ENCODE data around the gene ARRB1. TPM values are rescaled to one million over a fixed set of nuclear protein-coding genes. Genes with fewer than 3 reads are reported as not detected.

ARRB1 gene
- total RNA-seq, 1 experiment from 2014 or later = 219 TPM

DNA sequence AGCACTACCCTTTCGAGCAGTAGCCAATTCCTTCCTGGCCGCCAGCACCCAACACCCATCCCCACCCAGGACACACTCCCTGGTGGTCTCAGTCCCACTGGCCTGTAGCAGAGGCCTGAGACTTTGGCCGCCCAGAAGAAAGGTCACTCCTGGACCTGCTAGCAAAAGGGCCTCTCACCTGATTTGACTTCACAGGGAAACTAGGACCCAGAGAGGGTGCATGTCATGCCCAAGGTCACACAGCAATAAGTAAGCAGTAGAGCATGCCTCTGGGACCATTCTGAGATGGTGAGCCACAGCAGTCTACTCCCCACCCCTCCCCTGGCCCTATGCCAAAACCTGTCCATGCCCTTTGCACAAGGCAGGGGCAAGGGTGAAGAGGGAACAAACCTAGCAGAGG, 7.3 kb downstream of the ARRB1 start:
- intact Hi-C loops (cut with micrococcal nuclease; ENCODE audit: unreplicated experiment) = loop anchor here (5.0 kb wide), 1 partner anchor 38 kb away; no protein-coding TSS in a partner anchor
- BruUV-seq (replicated peaks) = no TSS peak
- Histone ChIP-seq H3K9me3 (ENCODE audit: control insufficient read depth, insufficient read depth, low read depth, low read length) (no peaks in the 10 kb centered on the region), H3K27ac (ENCODE audit: low read length) (peak overlapping the region; percentile 96), H3K27me3 (ENCODE audit: control insufficient read depth, insufficient read depth, low read length) (no peaks in the 10 kb centered on the region), H3K4me1 (ENCODE audit: control insufficient read depth, insufficient read depth, low read length) (peaks cover 100% of the 10 kb centered on the region), H3K4me3 (ENCODE audit: low read depth in 2 of 2, low read length in 2 of 2) (no peak overlapping the region), H3K36me3 (ENCODE audit: control insufficient read depth, insufficient read depth, low read length) (no peaks in the 10 kb centered on the region; the same call in 1 of the 2 replicates)
- TF ChIP-seq POLR2AphosphoS5 (IDR thresholded peaks at IDR 0.05; ENCODE audit: low read depth, low read length) (no peak), TCF7L2 (IDR thresholded peaks at IDR 0.05; ENCODE audit: low read depth, low read length) (no peak)
- ChIA-PET POLR2A (no interaction called here), CTCF (interaction anchor here (0.7 kb wide), 1 partner anchor 14 kb away, joined by 4 read pairs; no protein-coding TSS in a partner anchor)
- in situ Hi-C loops (cut with HindIII; ENCODE audit: low pct_unique_long_range_greater_than_20kb, low sequenced_read_pairs) = no loop called here
- no peak for DNase-seq (ENCODE audit: low read depth, low spot score)
- ATAC-seq = no peak

DNA sequence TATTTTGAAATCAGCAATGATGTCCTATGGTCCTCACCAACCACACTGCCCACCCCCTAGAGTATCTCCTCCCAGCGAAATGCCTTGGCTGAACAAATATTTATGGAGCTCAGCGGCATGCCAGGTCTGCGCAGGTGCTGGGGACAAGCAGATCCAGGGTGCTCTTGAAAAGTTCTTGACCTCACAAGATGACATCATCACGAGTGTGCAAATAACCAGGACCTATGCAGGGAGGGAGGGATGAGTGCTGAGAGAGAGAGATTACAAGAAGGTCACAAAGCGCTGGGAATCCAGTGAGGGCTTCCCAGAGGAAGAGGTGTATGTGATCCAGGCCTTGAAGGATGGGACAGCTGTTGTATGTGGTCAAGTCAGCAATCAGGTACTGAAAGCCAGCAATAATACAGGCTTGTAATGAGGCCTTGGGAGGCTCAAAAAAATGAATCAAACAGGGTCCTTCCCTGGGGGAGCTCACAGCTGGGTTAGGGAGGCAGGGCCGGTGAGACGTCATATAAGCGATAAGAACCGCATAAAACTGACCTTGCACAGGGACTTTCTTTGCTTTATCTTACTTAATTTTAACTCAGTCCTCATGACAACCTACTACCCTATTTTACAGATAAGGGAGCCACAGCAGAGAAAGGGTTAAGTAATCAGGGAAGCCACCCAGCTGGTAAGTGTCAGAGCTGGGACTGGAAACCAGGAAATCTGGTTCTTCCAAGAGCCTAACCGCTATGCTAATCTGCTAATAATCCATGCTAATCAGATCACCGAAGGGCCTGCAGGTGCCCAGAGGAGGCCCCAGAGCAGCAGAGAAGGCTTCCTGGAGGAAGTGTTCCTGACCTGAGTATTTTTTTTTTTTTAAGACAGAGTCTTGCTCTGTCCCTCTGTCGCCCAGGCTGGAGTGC, 8.2 kb downstream of the ARRB1 start:
- CTCF ChIA-PET = interaction anchor here (0.5 to 1.5 kb wide), 8 partner anchors 9 to 1568 kb away, joined by 3 to 9 read pairs (median 4); no protein-coding TSS in a partner anchor
- DNase-seq (ENCODE audit: low read depth, low spot score) (no peak), ATAC-seq (peak; percentile 3)
- Histone ChIP-seq H3K9me3 (ENCODE audit: control insufficient read depth, insufficient read depth, low read depth, low read length) (no peaks in the 10 kb centered on the region), H3K4me3 (ENCODE audit: low read depth in 2 of 2, low read length in 2 of 2) (0 out of 4 replicates have a peak overlapping the region, but pooled peaks of 1 of the 2 experiments have one; percentile 11), H3K36me3 (ENCODE audit: control insufficient read depth, insufficient read depth, low read length) (no peaks in the 10 kb centered on the region), H3K27ac (ENCODE audit: low read length) (peak overlapping the region; percentile 96), H3K27me3 (ENCODE audit: control insufficient read depth, insufficient read depth, low read length) (no peaks in the 10 kb centered on the region), H3K4me1 (ENCODE audit: control insufficient read depth, insufficient read depth, low read length) (peaks cover 100% of the 10 kb centered on the region)
- intact Hi-C loops (cut with micrococcal nuclease; ENCODE audit: unreplicated experiment) = loop anchor here (5.0 kb wide), 1 partner anchor 39 kb away; no protein-coding TSS in a partner anchor
- TF ChIP-seq POLR2AphosphoS5 (IDR thresholded peaks at IDR 0.05; ENCODE audit: low read depth, low read length) (no peak), SIN3A (IDR thresholded peaks at IDR 0.05; ENCODE audit: borderline replicate concordance, insufficient read depth, low read depth, low read length) (no peak), TCF7L2 (IDR thresholded peaks at IDR 0.05; ENCODE audit: low read depth, low read length) (no peak)
- TF ChIP-seq, protein P1, sequence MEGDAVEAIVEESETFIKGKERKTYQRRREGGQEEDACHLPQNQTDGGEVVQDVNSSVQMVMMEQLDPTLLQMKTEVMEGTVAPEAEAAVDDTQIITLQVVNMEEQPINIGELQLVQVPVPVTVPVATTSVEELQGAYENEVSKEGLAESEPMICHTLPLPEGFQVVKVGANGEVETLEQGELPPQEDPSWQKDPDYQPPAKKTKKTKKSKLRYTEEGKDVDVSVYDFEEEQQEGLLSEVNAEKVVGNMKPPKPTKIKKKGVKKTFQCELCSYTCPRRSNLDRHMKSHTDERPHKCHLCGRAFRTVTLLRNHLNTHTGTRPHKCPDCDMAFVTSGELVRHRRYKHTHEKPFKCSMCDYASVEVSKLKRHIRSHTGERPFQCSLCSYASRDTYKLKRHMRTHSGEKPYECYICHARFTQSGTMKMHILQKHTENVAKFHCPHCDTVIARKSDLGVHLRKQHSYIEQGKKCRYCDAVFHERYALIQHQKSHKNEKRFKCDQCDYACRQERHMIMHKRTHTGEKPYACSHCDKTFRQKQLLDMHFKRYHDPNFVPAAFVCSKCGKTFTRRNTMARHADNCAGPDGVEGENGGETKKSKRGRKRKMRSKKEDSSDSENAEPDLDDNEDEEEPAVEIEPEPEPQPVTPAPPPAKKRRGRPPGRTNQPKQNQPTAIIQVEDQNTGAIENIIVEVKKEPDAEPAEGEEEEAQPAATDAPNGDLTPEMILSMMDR (IDR thresholded peaks at IDR 0.05) = no peak
- TF ChIP-seq, protein P2, sequence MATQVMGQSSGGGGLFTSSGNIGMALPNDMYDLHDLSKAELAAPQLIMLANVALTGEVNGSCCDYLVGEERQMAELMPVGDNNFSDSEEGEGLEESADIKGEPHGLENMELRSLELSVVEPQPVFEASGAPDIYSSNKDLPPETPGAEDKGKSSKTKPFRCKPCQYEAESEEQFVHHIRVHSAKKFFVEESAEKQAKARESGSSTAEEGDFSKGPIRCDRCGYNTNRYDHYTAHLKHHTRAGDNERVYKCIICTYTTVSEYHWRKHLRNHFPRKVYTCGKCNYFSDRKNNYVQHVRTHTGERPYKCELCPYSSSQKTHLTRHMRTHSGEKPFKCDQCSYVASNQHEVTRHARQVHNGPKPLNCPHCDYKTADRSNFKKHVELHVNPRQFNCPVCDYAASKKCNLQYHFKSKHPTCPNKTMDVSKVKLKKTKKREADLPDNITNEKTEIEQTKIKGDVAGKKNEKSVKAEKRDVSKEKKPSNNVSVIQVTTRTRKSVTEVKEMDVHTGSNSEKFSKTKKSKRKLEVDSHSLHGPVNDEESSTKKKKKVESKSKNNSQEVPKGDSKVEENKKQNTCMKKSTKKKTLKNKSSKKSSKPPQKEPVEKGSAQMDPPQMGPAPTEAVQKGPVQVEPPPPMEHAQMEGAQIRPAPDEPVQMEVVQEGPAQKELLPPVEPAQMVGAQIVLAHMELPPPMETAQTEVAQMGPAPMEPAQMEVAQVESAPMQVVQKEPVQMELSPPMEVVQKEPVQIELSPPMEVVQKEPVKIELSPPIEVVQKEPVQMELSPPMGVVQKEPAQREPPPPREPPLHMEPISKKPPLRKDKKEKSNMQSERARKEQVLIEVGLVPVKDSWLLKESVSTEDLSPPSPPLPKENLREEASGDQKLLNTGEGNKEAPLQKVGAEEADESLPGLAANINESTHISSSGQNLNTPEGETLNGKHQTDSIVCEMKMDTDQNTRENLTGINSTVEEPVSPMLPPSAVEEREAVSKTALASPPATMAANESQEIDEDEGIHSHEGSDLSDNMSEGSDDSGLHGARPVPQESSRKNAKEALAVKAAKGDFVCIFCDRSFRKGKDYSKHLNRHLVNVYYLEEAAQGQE (IDR thresholded peaks at IDR 0.05; ENCODE audit: insufficient read depth in 1 of 2, low read depth in 2 of 2, low read length in 1 of 2) = no peak
- no TSS peak for BruUV-seq (replicated peaks)
- POLR2A ChIA-PET = interaction anchor here (0.7 to 1.0 kb wide), 2 partner anchors 29 to 55 kb away, joined by 5 to 7 read pairs; no protein-coding TSS in a partner anchor
- in situ Hi-C loops (cut with HindIII; ENCODE audit: low pct_unique_long_range_greater_than_20kb, low sequenced_read_pairs) = no loop called here
